ENCODE results near the gene MUC3A.

DNA sequence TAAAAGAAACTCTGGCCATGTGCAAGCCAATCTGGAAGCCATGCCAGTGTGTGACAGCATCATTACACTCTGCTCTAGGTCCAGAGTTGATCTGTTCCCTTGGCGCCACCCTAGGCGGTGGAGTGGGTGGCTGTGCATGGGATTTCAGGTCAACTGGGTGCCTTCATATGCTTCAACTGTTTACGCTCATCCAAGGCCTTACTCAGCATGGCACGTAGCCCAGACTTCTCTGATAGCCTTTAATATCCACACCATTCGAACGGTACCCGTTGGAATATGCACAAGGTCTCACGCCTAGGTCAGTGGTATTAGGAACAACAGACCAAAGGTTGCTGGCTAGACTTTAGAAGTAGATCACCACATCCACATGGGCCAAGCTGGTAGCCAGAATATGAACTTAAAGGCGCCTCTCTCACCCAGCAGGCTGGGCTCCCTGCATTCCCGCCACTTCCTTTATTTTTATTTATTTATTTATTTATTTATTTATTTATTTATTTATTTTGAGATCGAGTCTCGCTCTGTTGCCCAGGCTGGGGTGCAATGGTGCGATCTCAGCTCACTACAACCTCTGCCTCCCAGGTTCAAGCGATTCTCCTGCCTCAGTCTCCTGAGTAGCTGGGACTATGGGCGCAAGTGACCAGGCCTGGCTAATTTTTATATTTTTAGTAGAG lies 35.0 kb upstream of the MUC3A start:
- no peak for TF ChIP-seq POLR2AphosphoS5 (IDR thresholded peaks at IDR 0.05; ENCODE audit: low read length)
- TF ChIP-seq CREM (IDR thresholded peaks at IDR 0.05; ENCODE audit: low read depth): no peak
- TF ChIP-seq NRF1 (conservative IDR thresholded peaks at IDR 0.05; ENCODE audit: low read depth, low read length): no peak
- TF ChIP-seq BRCA1 (IDR thresholded peaks at IDR 0.05; ENCODE audit: low read depth, low read length): no peak
- TF ChIP-seq SUPT20H (IDR thresholded peaks at IDR 0.05; ENCODE audit: borderline replicate concordance, control insufficient read depth, low read depth, low read length): no peak
- no peak for TF ChIP-seq POLR2AphosphoS2 (IDR thresholded peaks at IDR 0.05; ENCODE audit: low read depth, low read length)
